Measurements from ENCODE around the gene CPA1.
"Not testable (repeated sequence)": the region's sequence is repeated elsewhere in the genome, so short reads cannot be mapped to it uniquely, and the experiment has no call there.

CPA1 gene

GRCh38 chr7:130369110-130369711 lies 11.1 kb upstream of the CPA1 start:
- in situ Hi-C loops (cut with HindIII; ENCODE audit: low pct_unique_long_range_greater_than_20kb, low sequenced_read_pairs), result no loop called here
- no peak for DNase-seq (ENCODE audit: low read depth in 1 of 2, low spot score in 1 of 2)
- no peak for TF ChIP-seq JUND (IDR thresholded peaks at IDR 0.05; ENCODE audit: low read depth)

GRCh38 chr7:130369831-130370550 lies 10.3 kb upstream of the CPA1 start:
- TF ChIP-seq JUND (IDR thresholded peaks at IDR 0.05; ENCODE audit: low read depth), result no peak
- in situ Hi-C loops (cut with HindIII; ENCODE audit: low pct_unique_long_range_greater_than_20kb, low sequenced_read_pairs), result no loop called here
- DNase-seq (ENCODE audit: low read depth in 1 of 2, low spot score in 1 of 2), result no peak

GRCh38 chr7:130371046-130371445 lies 9.2 kb upstream of the CPA1 start:
- in situ Hi-C loops (cut with HindIII; ENCODE audit: low pct_unique_long_range_greater_than_20kb, low sequenced_read_pairs), result no loop called here
- no peak for TF ChIP-seq JUND (IDR thresholded peaks at IDR 0.05; ENCODE audit: low read depth)

GRCh38 chr7:130372402-130373165 lies 7.7 kb upstream of the CPA1 start:
- in situ Hi-C loops (cut with HindIII; ENCODE audit: low pct_unique_long_range_greater_than_20kb, low sequenced_read_pairs), result no loop called here
- no peak for DNase-seq (ENCODE audit: low read depth in 1 of 2, low spot score in 1 of 2)
- no peak for TF ChIP-seq JUND (IDR thresholded peaks at IDR 0.05; ENCODE audit: low read depth)

More at GRCh38 chr7:130371046-130371445, 9.2 kb upstream of the CPA1 start:
- DNase-seq (ENCODE audit: low read depth in 1 of 2, low spot score in 1 of 2), result no peak

- no peak for TF ChIP-seq JUND (IDR thresholded peaks at IDR 0.05; ENCODE audit: low read depth)
- DNase-seq (ENCODE audit: low read depth in 1 of 2, low spot score in 1 of 2), result no peak
- in situ Hi-C loops (cut with HindIII; ENCODE audit: low pct_unique_long_range_greater_than_20kb, low sequenced_read_pairs), result no loop called here
Measured at GRCh38 chr7:130374507-130374906, 5.8 kb upstream of the CPA1 start.

GRCh38 chr7:130376461-130376860 lies 3.8 kb upstream of the CPA1 start:
- in situ Hi-C loops (cut with HindIII; ENCODE audit: low pct_unique_long_range_greater_than_20kb, low sequenced_read_pairs); DNase-seq (ENCODE audit: low read depth in 1 of 2, low spot score in 1 of 2): not testable (repeated sequence)

- no peak for DNase-seq (ENCODE audit: low read depth in 1 of 2, low spot score in 1 of 2)
- in situ Hi-C loops (cut with HindIII; ENCODE audit: low pct_unique_long_range_greater_than_20kb, low sequenced_read_pairs), result no loop called here
- TF ChIP-seq JUND (IDR thresholded peaks at IDR 0.05; ENCODE audit: low read depth), result no peak
Measured at GRCh38 chr7:130377178-130377577, 3.1 kb upstream of the CPA1 start.

GRCh38 chr7:130379019-130379418 lies 1.3 kb upstream of the CPA1 start:
- no peak for TF ChIP-seq JUND (IDR thresholded peaks at IDR 0.05; ENCODE audit: low read depth)
- no peak for DNase-seq (ENCODE audit: low read depth in 1 of 2, low spot score in 1 of 2)
- in situ Hi-C loops (cut with HindIII; ENCODE audit: low pct_unique_long_range_greater_than_20kb, low sequenced_read_pairs), result no loop called here

GRCh38 chr7:130379532-130379920 lies 768 bp upstream of the CPA1 start:
- in situ Hi-C loops (cut with HindIII; ENCODE audit: low pct_unique_long_range_greater_than_20kb, low sequenced_read_pairs), result no loop called here
- TF ChIP-seq JUND (IDR thresholded peaks at IDR 0.05; ENCODE audit: low read depth), result no peak
- no peak for DNase-seq (ENCODE audit: low read depth in 1 of 2, low spot score in 1 of 2)

- DNase-seq (ENCODE audit: low read depth in 1 of 2, low spot score in 1 of 2), result no peak
- in situ Hi-C loops (cut with HindIII; ENCODE audit: low pct_unique_long_range_greater_than_20kb, low sequenced_read_pairs), result no loop called here
- no peak for TF ChIP-seq JUND (IDR thresholded peaks at IDR 0.05; ENCODE audit: low read depth)
Measured at GRCh38 chr7:130380861-130381455, 664 bp downstream of the CPA1 start.

GRCh38 chr7:130381468-130382312 lies 1.4 kb downstream of the CPA1 start:
- in situ Hi-C loops (cut with HindIII; ENCODE audit: low pct_unique_long_range_greater_than_20kb, low sequenced_read_pairs), result no loop called here
- no peak for TF ChIP-seq JUND (IDR thresholded peaks at IDR 0.05; ENCODE audit: low read depth)
- no peak for DNase-seq (ENCODE audit: low read depth in 1 of 2, low spot score in 1 of 2)
